Measurements from ENCODE around the gene PKHD1. TPM values are rescaled to one million over a fixed set of nuclear protein-coding genes. Genes with fewer than 3 reads are reported as not detected.

Gene PKHD1
- total RNA-seq, 4 donors from 2014 or later = 0.04 to 0.32 (median 0.22) TPM; not detected in 1

GRCh38 chr6:51910851-51911250 lies 176.6 kb downstream of the PKHD1 start:
- intact Hi-C loops (cut with DNase I; ENCODE audit: low total_unique reads) = no loop called here

GRCh38 chr6:51908243-51908642 lies 179.2 kb downstream of the PKHD1 start:
- TF ChIP-seq POLR2A (IDR thresholded peaks at IDR 0.05) = no peak
- no peak for DNase-seq (ENCODE audit: low spot score in 2 of 2)
- H3K4me3 ChIP-seq (ENCODE audit: low read depth, poor library complexity, severe bottlenecking) = no peak overlapping the region
- intact Hi-C loops (cut with DNase I; ENCODE audit: low total_unique reads) = no loop called here

More at GRCh38 chr6:51910851-51911250, 176.6 kb downstream of the PKHD1 start:
- 66 to 74% methylated on average over 2 of the region's 2 CpGs for WGBS, 2 donors
- DNase-seq (ENCODE audit: low spot score in 2 of 2) = no peak
- no peak overlapping the region for H3K4me3 ChIP-seq (ENCODE audit: low read depth, poor library complexity, severe bottlenecking)
- no peak for TF ChIP-seq POLR2A (IDR thresholded peaks at IDR 0.05)
- TF ChIP-seq, protein P1, sequence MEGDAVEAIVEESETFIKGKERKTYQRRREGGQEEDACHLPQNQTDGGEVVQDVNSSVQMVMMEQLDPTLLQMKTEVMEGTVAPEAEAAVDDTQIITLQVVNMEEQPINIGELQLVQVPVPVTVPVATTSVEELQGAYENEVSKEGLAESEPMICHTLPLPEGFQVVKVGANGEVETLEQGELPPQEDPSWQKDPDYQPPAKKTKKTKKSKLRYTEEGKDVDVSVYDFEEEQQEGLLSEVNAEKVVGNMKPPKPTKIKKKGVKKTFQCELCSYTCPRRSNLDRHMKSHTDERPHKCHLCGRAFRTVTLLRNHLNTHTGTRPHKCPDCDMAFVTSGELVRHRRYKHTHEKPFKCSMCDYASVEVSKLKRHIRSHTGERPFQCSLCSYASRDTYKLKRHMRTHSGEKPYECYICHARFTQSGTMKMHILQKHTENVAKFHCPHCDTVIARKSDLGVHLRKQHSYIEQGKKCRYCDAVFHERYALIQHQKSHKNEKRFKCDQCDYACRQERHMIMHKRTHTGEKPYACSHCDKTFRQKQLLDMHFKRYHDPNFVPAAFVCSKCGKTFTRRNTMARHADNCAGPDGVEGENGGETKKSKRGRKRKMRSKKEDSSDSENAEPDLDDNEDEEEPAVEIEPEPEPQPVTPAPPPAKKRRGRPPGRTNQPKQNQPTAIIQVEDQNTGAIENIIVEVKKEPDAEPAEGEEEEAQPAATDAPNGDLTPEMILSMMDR (IDR thresholded peaks at IDR 0.05) = no peak

- DNase-seq (ENCODE audit: low spot score in 2 of 2) = no peak
- no peak overlapping the region for H3K4me3 ChIP-seq (ENCODE audit: low read depth, poor library complexity, severe bottlenecking)
- intact Hi-C loops (cut with DNase I; ENCODE audit: low total_unique reads) = no loop called here
- WGBS, 2 donors = 77 to 79% methylated on average over 4 of the region's 4 CpGs
- TF ChIP-seq, protein P1 (IDR thresholded peaks at IDR 0.05) = no peak
- TF ChIP-seq POLR2A (IDR thresholded peaks at IDR 0.05) = no peak
These were observed 185.3 kb downstream of the PKHD1 start for GRCh38 chr6:51901766-51902764.

GRCh38 chr6:51893366-51893765 lies 194.0 kb downstream of the PKHD1 start:
- 85 to 92% methylated on average over 4 of the region's 4 CpGs for WGBS, 2 donors
- TF ChIP-seq POLR2A (IDR thresholded peaks at IDR 0.05) = no peak
- TF ChIP-seq, protein P1 (IDR thresholded peaks at IDR 0.05) = no peak
- intact Hi-C loops (cut with DNase I; ENCODE audit: low total_unique reads) = no loop called here
- no peak for DNase-seq (ENCODE audit: low spot score in 2 of 2)
- H3K4me3 ChIP-seq (ENCODE audit: low read depth, poor library complexity, severe bottlenecking) = no peak overlapping the region

GRCh38 chr6:51892750-51893149 lies 194.7 kb downstream of the PKHD1 start:
- H3K4me3 ChIP-seq (ENCODE audit: low read depth, poor library complexity, severe bottlenecking) = no peak overlapping the region
- WGBS, 2 donors = 64 to 70% methylated on average over 4 of the region's 4 CpGs
- intact Hi-C loops (cut with DNase I; ENCODE audit: low total_unique reads) = no loop called here
- TF ChIP-seq POLR2A (IDR thresholded peaks at IDR 0.05) = no peak
- TF ChIP-seq, protein P1 (IDR thresholded peaks at IDR 0.05) = no peak
- no peak for DNase-seq (ENCODE audit: low spot score in 2 of 2)

- WGBS, 2 donors = 85 to 92% methylated on average over 3 of the region's 3 CpGs
- H3K4me3 ChIP-seq (ENCODE audit: low read depth, poor library complexity, severe bottlenecking) = no peak overlapping the region
- no peak for TF ChIP-seq POLR2A (IDR thresholded peaks at IDR 0.05)
- TF ChIP-seq, protein P1 (IDR thresholded peaks at IDR 0.05) = no peak
- DNase-seq (ENCODE audit: low spot score in 2 of 2) = no peak
- intact Hi-C loops (cut with DNase I; ENCODE audit: low total_unique reads) = no loop called here
These were observed 195.1 kb downstream of the PKHD1 start for GRCh38 chr6:51892339-51892738.
